Aorta (tissue), 5 donors: ENCODE data around the gene VKORC1L1. TPM values are rescaled to one million over a fixed set of nuclear protein-coding genes. Genes with fewer than 3 reads are reported as not detected.
"Not testable (repeated sequence)": the region's sequence is repeated elsewhere in the genome, so short reads cannot be mapped to it uniquely, and the experiment has no call there.

Experiments
- ATAC-seq: fragments of 200-7000 bp; cut with Tn5 transposase; one replicate; pipeline ENCODE4 v1.9.1; 2022; ENCODE audit warnings: moderate library complexity; ENCODE audit not compliant: low FRiP score
- DNase-seq, 2 donors: peaks; one replicate each; pipeline ENCODE4 v3.0.0-alpha.2; 2020
- H3K27ac ChIP-seq, 2 donors: one replicate each; pipeline ENCODE4 v1.5.1; 2013; ENCODE audit warnings: low read length in 2 of 2, mild to moderate bottlenecking in 2 of 2, moderate library complexity in 2 of 2, control low read depth in 1 of 2, inconsistent platforms in 1 of 2, low read depth in 1 of 2
- H3K27me3 ChIP-seq, 2 donors: one replicate each; pipeline ENCODE4 v1.6.1; 2013; ENCODE audit warnings: control low read depth in 1 of 2, low read length in 1 of 2, mild to moderate bottlenecking in 1 of 2, moderate library complexity in 1 of 2; ENCODE audit not compliant: insufficient read depth in 2 of 2, control insufficient read depth in 1 of 2
- H3K36me3 ChIP-seq, 2 donors: one replicate each; pipeline ENCODE4 v1.6.1; 2013; ENCODE audit warnings: control low read depth in 1 of 2, low read length in 1 of 2, mild to moderate bottlenecking in 1 of 2; ENCODE audit not compliant: insufficient read depth in 2 of 2, control insufficient read depth in 1 of 2
- H3K4me1 ChIP-seq, 2 donors: one replicate each; pipeline ENCODE4 v1.6.1; 2013; ENCODE audit warnings: low read length in 2 of 2, control low read depth in 1 of 2, mild to moderate bottlenecking in 1 of 2, moderate library complexity in 1 of 2; ENCODE audit not compliant: insufficient read depth in 2 of 2, control insufficient read depth in 1 of 2
- H3K4me3 ChIP-seq, 2 donors: one replicate each; pipeline ENCODE4 v1.5.1; 2013; ENCODE audit warnings: low read length in 2 of 2, control low read depth in 1 of 2, mild to moderate bottlenecking in 1 of 2
- H3K9me3 ChIP-seq: one replicate; pipeline ENCODE4 v1.6.1; 2013; ENCODE audit warnings: mild to moderate bottlenecking, low read length; ENCODE audit not compliant: control insufficient read depth
- WGBS, 2 donors: extraction: QIAGEN DNeasy Blood & Tissue Kit; methylation state at CpG; one replicate each; pipeline ENCODE4 v1.1.7; 2013; 5-methylcytosine and 5-hydroxymethylcytosine counted together
- intact Hi-C, 2 donors: fragments of 100-400 bp; cut with DNase I; formaldehyde crosslinking; loops; one replicate each; pipeline versions ENCODE4 v1.14.2 to v1.15.0; 2022
- polyA plus RNA-seq, 2 donors: library from polyadenylated mRNA; stranded (reverse); fragments of 200-250 nt; gene quantifications; one replicate each; pipeline ENCODE4 v1.2.3, GENCODE V29; 2013
- total RNA-seq, 2 donors: library from RNA; stranded (reverse); fragmentation: NEBNext Ultra II Directional; extraction: Animal tissue kit (Norgen Biotek cat#: 25700); gene quantifications; one replicate each; pipeline ENCODE4 v1.2.1, GENCODE V29; 2021
- donor health status: healthy with polysubstance abuse.
- donor health status: Bipolar disorder and iron deficiency.
- donor health status: DM: no; HTN: no; CAD: no.
- donor health status: DM: no; HTN: no; CAD: no.
- donor health status: DM: yes; HTN: yes; CAD: no.

The VKORC1L1 gene
- total and polyA plus RNA-seq, 4 donors: 10.0 to 21.9 (median 16.7) TPM

- no peak for ATAC-seq
Observed at GRCh38 chr7:65938336-65938895, 65.5 kb downstream of the VKORC1L1 start.

GRCh38 chr7:65945787-65946186 lies 72.9 kb downstream of the VKORC1L1 start:
- intact Hi-C loops, DNase-seq: not testable (repeated sequence)

More at GRCh38 chr7:65938336-65938895, 65.5 kb downstream of the VKORC1L1 start:
- DNase-seq: no peak
- WGBS, 2 donors: 96% methylated on average over 7 of the region's 7 CpGs
- no peaks in the 10 kb centered on the region for H3K9me3 ChIP-seq
- intact Hi-C loops: no loop called here
- H3K36me3 ChIP-seq: peaks cover 2 to 5% of the 10 kb centered on the region in 2 donors
- no peaks in the 10 kb centered on the region for H3K4me1 ChIP-seq
- no peak overlapping the region for H3K4me3 ChIP-seq
- no peak overlapping the region for H3K27ac ChIP-seq
- H3K27me3 ChIP-seq: no peaks in the 10 kb centered on the region

DNA sequence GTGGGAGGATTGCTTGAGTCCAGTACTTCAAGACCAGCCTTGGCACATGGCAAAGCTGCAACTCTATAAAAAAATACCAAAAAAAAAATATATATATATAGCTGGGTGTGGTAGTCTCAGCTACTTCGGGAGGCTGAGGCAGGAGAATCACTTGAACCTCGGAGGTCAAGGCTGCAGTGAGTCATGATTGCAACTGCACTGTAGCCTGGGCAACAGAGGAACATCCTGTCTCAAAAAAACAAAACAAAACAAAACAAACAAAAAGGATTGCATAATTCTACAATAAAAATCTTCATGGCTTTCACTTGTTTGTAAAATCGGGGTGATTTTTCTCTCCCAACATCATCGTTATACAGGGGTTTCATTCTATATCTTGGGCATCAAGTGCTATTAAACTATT lies 74.0 kb downstream of the VKORC1L1 start:
- no peak overlapping the region for H3K27ac ChIP-seq
- no peaks in the 10 kb centered on the region for H3K36me3 ChIP-seq
- ATAC-seq (no peak), DNase-seq (no peak)
- WGBS, 2 donors: 82 to 85% methylated on average over 4 of the region's 4 CpGs
- H3K4me1 ChIP-seq: no peaks in the 10 kb centered on the region
- no peak overlapping the region for H3K4me3 ChIP-seq
- no peaks in the 10 kb centered on the region for H3K9me3 ChIP-seq
- intact Hi-C loops: no loop called here
- no peaks in the 10 kb centered on the region for H3K27me3 ChIP-seq

More at GRCh38 chr7:65945787-65946186, 72.9 kb downstream of the VKORC1L1 start:
- H3K4me1 ChIP-seq, H3K9me3 ChIP-seq, ATAC-seq, H3K4me3 ChIP-seq, H3K36me3 ChIP-seq, H3K27ac ChIP-seq, H3K27me3 ChIP-seq: not testable (repeated sequence)
- 74 to 84% methylated on average over 1 of the region's 5 CpGs for WGBS, 2 donors

DNA sequence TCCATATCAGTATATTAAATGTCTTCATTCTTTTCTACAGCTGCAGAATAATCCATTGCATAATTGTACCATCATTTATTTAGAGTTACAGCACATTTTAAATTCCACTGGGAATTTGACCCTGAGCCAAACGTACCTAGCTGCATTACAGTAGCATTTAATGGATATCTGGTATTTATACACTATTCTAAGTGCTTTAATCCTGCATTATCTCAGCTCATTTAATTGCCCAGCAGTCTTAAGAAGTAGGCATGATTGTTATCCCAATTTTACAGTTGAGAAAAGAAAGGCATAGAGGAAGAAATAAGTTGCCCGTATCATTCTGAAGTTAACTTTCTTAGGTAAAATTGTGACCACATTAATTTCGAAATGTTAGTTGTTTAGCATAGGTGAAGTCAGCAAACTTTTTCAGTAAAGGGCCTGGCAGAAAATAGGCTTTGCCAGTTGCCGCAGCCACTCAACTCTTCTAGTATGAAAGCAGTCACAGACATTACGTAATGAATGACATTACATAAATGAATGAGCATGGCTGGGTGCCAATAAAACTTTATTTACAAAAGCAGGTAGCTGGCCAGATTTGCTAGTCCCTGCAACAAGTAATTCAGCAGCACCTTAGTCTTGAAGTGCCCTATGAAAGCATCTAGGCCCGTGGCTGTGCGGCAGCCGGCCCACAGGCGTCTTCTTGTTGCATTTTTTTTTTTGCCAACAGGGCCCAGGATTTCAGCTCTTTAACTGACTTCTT lies 79.1 kb downstream of the VKORC1L1 start:
- WGBS, 2 donors: 80 to 83% methylated on average over 9 of the region's 9 CpGs
- intact Hi-C loops: no loop called here

GRCh38 chr7:65953001-65953720 lies 80.3 kb downstream of the VKORC1L1 start:
- intact Hi-C loops: no loop called here
- 94 to 95% methylated on average over 5 of the region's 5 CpGs for WGBS, 2 donors
- Histone ChIP-seq H3K27me3 (no peaks in the 10 kb centered on the region), H3K9me3 (no peaks in the 10 kb centered on the region), H3K4me3 (no peak overlapping the region), H3K27ac (no peak overlapping the region), H3K36me3 (no peaks in the 10 kb centered on the region), H3K4me1 (no peaks in the 10 kb centered on the region)
- DNase-seq (no peak), ATAC-seq (no peak)

More for the DNA sequence above, 79.1 kb downstream of the VKORC1L1 start:
- Histone ChIP-seq H3K9me3 (no peaks in the 10 kb centered on the region), H3K36me3 (no peaks in the 10 kb centered on the region), H3K27ac (no peak overlapping the region), H3K27me3 (no peaks in the 10 kb centered on the region), H3K4me3 (no peak overlapping the region), H3K4me1 (no peaks in the 10 kb centered on the region)
- no peak for DNase-seq
- ATAC-seq: no peak

- no peaks in the 10 kb centered on the region for H3K36me3 ChIP-seq
- 92% methylated on average over 15 of the region's 15 CpGs for WGBS, 2 donors
Observed at GRCh38 chr7:65953890-65954450, 81.1 kb downstream of the VKORC1L1 start.

DNA sequence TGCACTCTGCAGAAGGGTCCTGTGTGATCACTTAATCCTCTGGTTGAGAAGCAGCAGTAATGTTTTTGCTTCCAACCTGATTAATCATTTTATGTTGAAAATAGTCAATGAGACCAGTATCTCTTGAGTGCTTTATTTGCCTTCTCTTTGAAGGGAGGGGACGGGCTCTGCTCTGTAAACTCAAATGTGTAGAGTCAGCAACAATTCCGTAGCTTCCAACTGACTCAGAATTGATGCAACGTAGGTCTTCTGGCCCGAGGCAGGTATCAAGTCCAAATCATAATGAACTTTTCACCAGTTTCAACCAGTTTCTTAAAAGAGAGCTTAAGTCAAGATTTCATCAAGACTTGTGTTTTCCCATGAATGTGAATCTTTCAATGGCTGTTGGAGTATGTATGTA lies 82.8 kb downstream of the VKORC1L1 start:
- Histone ChIP-seq H3K36me3 (peaks cover 2 to 5% of the 10 kb centered on the region in 2 donors), H3K9me3 (no peaks in the 10 kb centered on the region), H3K27me3 (no peaks in the 10 kb centered on the region), H3K27ac (no peak overlapping the region), H3K4me3 (no peak overlapping the region), H3K4me1 (no peaks in the 10 kb centered on the region)
- 96% methylated on average over 4 of the region's 4 CpGs for WGBS, 2 donors
- ATAC-seq: no peak
- intact Hi-C loops: no loop called here
- DNase-seq: no peak

More at GRCh38 chr7:65953890-65954450, 81.1 kb downstream of the VKORC1L1 start:
- Histone ChIP-seq H3K27me3 (no peaks in the 10 kb centered on the region), H3K9me3 (no peaks in the 10 kb centered on the region), H3K4me3 (no peak overlapping the region), H3K27ac (no peak overlapping the region), H3K4me1 (no peaks in the 10 kb centered on the region)
- DNase-seq: no peak
- ATAC-seq: no peak
- intact Hi-C loops: no loop called here

DNA sequence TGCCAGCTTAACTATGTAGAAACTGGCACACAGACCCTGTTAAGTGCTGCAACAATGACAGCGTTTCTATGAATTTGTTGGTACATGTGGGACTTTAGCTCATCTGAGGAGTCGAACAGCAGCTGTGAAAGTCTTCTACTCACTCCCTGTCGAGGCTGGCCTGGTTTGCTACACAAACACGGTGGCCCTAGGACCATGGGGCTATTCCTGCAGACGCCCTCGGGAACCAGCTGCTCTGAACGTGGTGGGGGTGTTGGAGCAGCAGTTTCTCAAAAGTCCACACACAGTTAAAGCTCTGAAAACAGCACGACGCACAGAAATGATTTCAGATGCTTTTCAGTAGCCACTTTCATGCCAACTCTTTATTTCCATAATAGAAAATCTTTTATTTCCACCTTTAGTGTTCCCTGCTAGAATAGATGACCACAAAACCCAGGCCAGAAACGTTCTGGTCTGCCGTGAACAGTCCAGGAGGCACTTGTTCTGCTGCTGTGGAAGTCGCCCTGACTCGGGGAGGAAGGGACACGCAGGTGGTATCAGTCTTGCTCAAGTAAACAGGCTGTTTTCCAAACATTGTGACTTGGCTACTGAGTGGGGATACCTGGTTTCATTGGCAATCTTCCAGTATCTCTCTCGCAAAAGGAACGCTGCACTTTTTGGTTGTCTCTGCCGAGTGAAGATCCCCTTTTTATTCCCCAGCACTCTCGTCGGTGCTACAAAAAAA lies 87.6 kb downstream of the VKORC1L1 start:
- no peak overlapping the region for H3K27ac ChIP-seq
- intact Hi-C loops: no loop called here
- H3K4me3 ChIP-seq: no peak overlapping the region
- H3K36me3 ChIP-seq: peaks cover 5% of the 10 kb centered on the region in 2 donors
- 73 to 76% methylated on average over 19 of the region's 19 CpGs for WGBS, 2 donors
- H3K9me3 ChIP-seq: no peaks in the 10 kb centered on the region
- DNase-seq (no peak), ATAC-seq (no peak)
- no peaks in the 10 kb centered on the region for H3K4me1 ChIP-seq
- no peaks in the 10 kb centered on the region for H3K27me3 ChIP-seq
